Measurements from ENCODE around the gene TMEM44. TPM values are rescaled to one million over a fixed set of nuclear protein-coding genes. Genes with fewer than 3 reads are reported as not detected.
"Not testable (repeated sequence)": the region's sequence is repeated elsewhere in the genome, so short reads cannot be mapped to it uniquely, and the experiment has no call there.

TMEM44 gene
- total RNA-seq, 1 experiment from 2014 or later: 11.8 TPM

DNA sequence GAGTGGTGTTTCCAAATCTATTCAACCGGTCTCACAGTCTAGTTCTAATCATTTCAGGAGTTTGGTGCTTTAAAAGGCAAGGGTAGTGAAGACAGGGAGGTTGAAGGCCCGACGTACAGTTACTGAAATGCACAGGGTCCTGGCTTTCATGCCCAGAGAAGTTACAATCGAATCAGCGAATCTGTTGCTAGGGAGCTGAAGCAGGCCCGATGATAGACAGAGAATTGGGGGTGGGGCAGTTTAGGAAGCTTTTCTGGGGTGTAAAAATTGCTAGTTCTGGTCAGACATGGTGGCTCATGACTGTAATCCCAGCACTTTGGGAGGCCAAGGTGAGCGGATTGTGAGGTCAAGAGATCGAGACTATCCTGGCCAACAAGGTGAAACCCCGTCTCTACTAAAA, 83.4 kb downstream of the TMEM44 start:
- H3K4me1 ChIP-seq: no peaks in the 10 kb centered on the region
- H3K9me3 ChIP-seq: no peaks in the 10 kb centered on the region
- no peaks in the 10 kb centered on the region for H3K36me3 ChIP-seq (ENCODE audit: control insufficient read depth, insufficient read depth, low read length)
- H3K4me3 Mint-ChIP-seq (ENCODE audit: unreplicated experiment): no peak overlapping the region
- TF ChIP-seq, protein P1, sequence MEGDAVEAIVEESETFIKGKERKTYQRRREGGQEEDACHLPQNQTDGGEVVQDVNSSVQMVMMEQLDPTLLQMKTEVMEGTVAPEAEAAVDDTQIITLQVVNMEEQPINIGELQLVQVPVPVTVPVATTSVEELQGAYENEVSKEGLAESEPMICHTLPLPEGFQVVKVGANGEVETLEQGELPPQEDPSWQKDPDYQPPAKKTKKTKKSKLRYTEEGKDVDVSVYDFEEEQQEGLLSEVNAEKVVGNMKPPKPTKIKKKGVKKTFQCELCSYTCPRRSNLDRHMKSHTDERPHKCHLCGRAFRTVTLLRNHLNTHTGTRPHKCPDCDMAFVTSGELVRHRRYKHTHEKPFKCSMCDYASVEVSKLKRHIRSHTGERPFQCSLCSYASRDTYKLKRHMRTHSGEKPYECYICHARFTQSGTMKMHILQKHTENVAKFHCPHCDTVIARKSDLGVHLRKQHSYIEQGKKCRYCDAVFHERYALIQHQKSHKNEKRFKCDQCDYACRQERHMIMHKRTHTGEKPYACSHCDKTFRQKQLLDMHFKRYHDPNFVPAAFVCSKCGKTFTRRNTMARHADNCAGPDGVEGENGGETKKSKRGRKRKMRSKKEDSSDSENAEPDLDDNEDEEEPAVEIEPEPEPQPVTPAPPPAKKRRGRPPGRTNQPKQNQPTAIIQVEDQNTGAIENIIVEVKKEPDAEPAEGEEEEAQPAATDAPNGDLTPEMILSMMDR (IDR thresholded peaks at IDR 0.05; ENCODE audit: insufficient read depth in 1 of 2, low read depth in 1 of 2, low read length in 1 of 2, severe bottlenecking in 1 of 2, unreplicated experiment in 1 of 2): no peak
- intact Hi-C loops (cut with micrococcal nuclease; ENCODE audit: unreplicated experiment): no loop called here
- H3K4me3 ChIP-seq (ENCODE audit: low read depth, low read length): no peak overlapping the region
- no TSS peak for BruUV-seq (replicated peaks)
- H3K36me3 Mint-ChIP-seq (ENCODE audit: insufficient read depth, unreplicated experiment): no peaks in the 10 kb centered on the region
- no peak for DNase-seq
- peaks cover 7% of the 10 kb centered on the region for H3K4me1 Mint-ChIP-seq (ENCODE audit: low read depth, unreplicated experiment)
- H3K27me3 ChIP-seq (replicated peaks; ENCODE audit: control insufficient read depth, insufficient read depth, low read length): no peaks in the 10 kb centered on the region
- H3K9me3 Mint-ChIP-seq (ENCODE audit: unreplicated experiment): no peaks in the 10 kb centered on the region
- POLR2A ChIA-PET: no interaction called here
- no peak overlapping the region for H3K27ac Mint-ChIP-seq (ENCODE audit: unreplicated experiment)
- CTCF ChIA-PET: no interaction called here
- no peaks in the 10 kb centered on the region for H3K27me3 Mint-ChIP-seq (ENCODE audit: insufficient read depth, unreplicated experiment)

DNA sequence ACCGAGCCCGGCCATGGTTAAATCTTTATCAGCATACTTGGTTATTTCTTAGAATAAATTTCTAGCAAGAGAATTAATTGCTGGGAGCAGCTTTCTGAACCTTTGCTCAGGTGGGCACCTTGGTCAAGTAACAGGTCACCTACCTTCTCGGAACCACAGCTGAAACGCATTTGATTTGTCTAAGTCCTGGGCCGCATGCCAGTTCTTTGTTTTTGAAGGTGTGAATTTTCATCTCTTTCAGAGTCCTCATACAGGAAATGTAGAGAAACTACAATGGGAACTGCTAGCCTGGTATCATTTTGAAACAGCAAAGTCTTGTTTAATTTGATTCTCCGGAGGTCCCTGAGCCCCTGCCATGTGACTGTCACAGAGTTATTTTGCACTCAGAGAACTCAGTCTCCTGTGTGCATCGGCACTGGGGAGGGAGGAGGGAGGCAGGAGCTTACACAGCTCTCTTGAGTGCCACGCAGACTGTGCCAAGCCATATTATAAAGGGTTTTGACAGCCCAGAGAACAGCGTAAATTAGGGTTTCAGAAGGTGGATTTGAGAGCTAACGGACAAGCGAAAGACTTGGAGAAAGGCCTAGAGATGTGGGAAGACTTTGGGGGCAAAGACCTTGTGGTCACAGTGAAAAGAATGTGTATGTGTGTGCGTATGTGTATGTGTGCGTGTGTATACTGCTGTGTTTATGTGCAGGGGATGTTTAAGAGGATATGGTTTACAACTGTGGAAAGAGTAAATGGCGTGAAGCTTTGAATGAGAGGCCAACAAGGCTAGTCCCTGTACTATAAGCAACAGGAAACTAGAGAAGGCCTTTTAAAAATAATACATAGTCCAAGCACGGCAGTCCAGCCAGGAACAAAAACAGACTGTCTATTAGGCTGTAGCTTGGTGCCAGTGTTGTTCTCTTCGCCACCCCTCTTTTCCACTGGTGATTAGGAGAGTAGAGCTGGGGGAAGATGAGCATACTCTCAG, 84.6 kb downstream of the TMEM44 start:
- Mint-ChIP-seq H3K9me3 (ENCODE audit: unreplicated experiment) (no peaks in the 10 kb centered on the region), H3K27me3 (ENCODE audit: insufficient read depth, unreplicated experiment) (no peaks in the 10 kb centered on the region), H3K4me1 (ENCODE audit: low read depth, unreplicated experiment) (peaks cover 7% of the 10 kb centered on the region), H3K36me3 (ENCODE audit: insufficient read depth, unreplicated experiment) (no peaks in the 10 kb centered on the region), H3K4me3 (ENCODE audit: unreplicated experiment) (no peak overlapping the region), H3K27ac (ENCODE audit: unreplicated experiment) (no peak overlapping the region)
- Histone ChIP-seq H3K4me1 (no peaks in the 10 kb centered on the region), H3K36me3 (ENCODE audit: control insufficient read depth, insufficient read depth, low read length) (no peaks in the 10 kb centered on the region), H3K9me3 (no peaks in the 10 kb centered on the region), H3K4me3 (ENCODE audit: low read depth, low read length) (no peak overlapping the region), H3K27me3 (replicated peaks; ENCODE audit: control insufficient read depth, insufficient read depth, low read length) (no peaks in the 10 kb centered on the region)
- POLR2A ChIA-PET: no interaction called here
- no peak for DNase-seq
- intact Hi-C loops (cut with micrococcal nuclease; ENCODE audit: unreplicated experiment): no loop called here
- no TSS peak for BruUV-seq (replicated peaks)
- TF ChIP-seq, protein P1 (IDR thresholded peaks at IDR 0.05; ENCODE audit: insufficient read depth in 1 of 2, low read depth in 1 of 2, low read length in 1 of 2, severe bottlenecking in 1 of 2, unreplicated experiment in 1 of 2): no peak
- CTCF ChIA-PET: interaction anchor here (0.5 kb wide), 1 partner anchor 49 kb away, joined by 3 read pairs; no protein-coding TSS in a partner anchor

DNA sequence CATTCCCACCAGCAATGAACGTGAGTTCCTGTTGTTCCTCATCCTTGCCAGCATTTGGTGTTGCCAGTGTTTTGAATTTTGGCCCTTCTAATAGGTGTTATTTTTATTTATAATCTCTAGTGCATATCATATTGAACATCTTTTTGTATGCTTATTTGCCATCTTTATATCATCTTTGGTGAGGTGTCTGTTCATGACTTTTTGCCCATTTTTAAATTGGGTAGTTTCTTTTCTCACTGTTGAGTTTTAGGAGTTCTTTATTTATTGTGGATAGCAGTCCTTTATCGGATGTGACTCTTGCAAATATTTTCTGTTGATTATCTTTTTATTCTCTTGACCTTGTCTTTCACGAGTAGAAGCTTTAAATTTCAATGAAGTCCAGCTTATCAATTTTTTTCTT, 86.2 kb downstream of the TMEM44 start:
- no TSS peak for BruUV-seq (replicated peaks)
- no peaks in the 10 kb centered on the region for H3K27me3 ChIP-seq (replicated peaks; ENCODE audit: control insufficient read depth, insufficient read depth, low read length)
- no peak overlapping the region for H3K4me3 ChIP-seq (ENCODE audit: low read depth, low read length)
- CTCF ChIA-PET: no interaction called here
- Mint-ChIP-seq H3K27ac (ENCODE audit: unreplicated experiment) (no peak overlapping the region), H3K27me3 (ENCODE audit: insufficient read depth, unreplicated experiment) (no peaks in the 10 kb centered on the region), H3K4me1 (ENCODE audit: low read depth, unreplicated experiment) (no peaks in the 10 kb centered on the region), H3K4me3 (ENCODE audit: unreplicated experiment) (no peak overlapping the region), H3K9me3 (ENCODE audit: unreplicated experiment) (no peaks in the 10 kb centered on the region), H3K36me3 (ENCODE audit: insufficient read depth, unreplicated experiment) (no peaks in the 10 kb centered on the region)
- intact Hi-C loops (cut with micrococcal nuclease; ENCODE audit: unreplicated experiment): no loop called here
- H3K4me1 ChIP-seq: no peaks in the 10 kb centered on the region
- no peaks in the 10 kb centered on the region; the same call in 1 of the 2 replicates for H3K36me3 ChIP-seq (ENCODE audit: control insufficient read depth, insufficient read depth, low read length)
- DNase-seq: no peak
- POLR2A ChIA-PET: no interaction called here
- TF ChIP-seq, protein P1 (IDR thresholded peaks at IDR 0.05; ENCODE audit: insufficient read depth in 1 of 2, low read depth in 1 of 2, low read length in 1 of 2, severe bottlenecking in 1 of 2, unreplicated experiment in 1 of 2): no peak
- no peaks in the 10 kb centered on the region for H3K9me3 ChIP-seq

DNA sequence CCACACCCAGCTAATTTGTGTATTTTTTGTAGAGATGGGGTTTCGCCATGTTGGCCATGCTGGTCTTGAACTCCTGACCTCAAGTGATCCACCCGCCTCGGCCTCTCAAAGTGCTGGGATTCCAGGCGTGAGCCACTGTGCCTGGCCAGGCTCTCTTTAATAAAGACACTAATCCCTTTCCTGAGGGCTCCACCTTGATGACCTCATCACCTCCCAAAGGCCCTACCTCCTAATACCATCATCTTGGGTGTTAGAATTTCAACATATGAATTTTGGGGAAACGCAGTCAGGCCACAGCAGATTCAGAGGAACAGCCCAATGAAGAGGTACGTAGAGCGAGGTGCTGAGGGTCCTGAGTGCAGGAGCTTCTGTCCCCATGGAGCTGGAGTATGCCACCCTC, 87.7 kb downstream of the TMEM44 start:
- DNase-seq; H3K4me1 Mint-ChIP-seq (ENCODE audit: low read depth, unreplicated experiment); H3K36me3 ChIP-seq (ENCODE audit: control insufficient read depth, insufficient read depth, low read length); H3K9me3 Mint-ChIP-seq (ENCODE audit: unreplicated experiment); H3K36me3 Mint-ChIP-seq (ENCODE audit: insufficient read depth, unreplicated experiment); H3K4me1 ChIP-seq; intact Hi-C loops (cut with micrococcal nuclease; ENCODE audit: unreplicated experiment); CTCF ChIA-PET; POLR2A ChIA-PET; H3K27ac Mint-ChIP-seq (ENCODE audit: unreplicated experiment); BruUV-seq (replicated peaks); H3K27me3 Mint-ChIP-seq (ENCODE audit: insufficient read depth, unreplicated experiment); H3K4me3 ChIP-seq (ENCODE audit: low read depth, low read length); H3K9me3 ChIP-seq; H3K27me3 ChIP-seq (replicated peaks; ENCODE audit: control insufficient read depth, insufficient read depth, low read length); H3K4me3 Mint-ChIP-seq (ENCODE audit: unreplicated experiment): not testable (repeated sequence)
